ENCODE data around the gene RGS7. TPM values are rescaled to one million over a fixed set of nuclear protein-coding genes. Genes with fewer than 3 reads are reported as not detected.

RGS7 gene
- total RNA-seq, 4 donors from 2014 or later, result 0.27 TPM; not detected in 3

- no peak for ATAC-seq
- H3K9me3 ChIP-seq, result no peaks in the 10 kb centered on the region
- no peak overlapping the region for H3K27ac ChIP-seq
- 55 to 73% methylated on average over 4 of the region's 4 CpGs for WGBS, 2 donors (ENCODE audit: low coverage in 1 of 2)
- no peak for TF ChIP-seq EP300 (IDR thresholded peaks at IDR 0.05)
- TF ChIP-seq CTCF (IDR thresholded peaks at IDR 0.05), result no peak
- no peak for TF ChIP-seq POLR2A (IDR thresholded peaks at IDR 0.05)
- TF ChIP-seq POLR2AphosphoS5 (IDR thresholded peaks at IDR 0.05), result no peak
- no peak overlapping the region for H3K4me3 ChIP-seq
- H3K36me3 ChIP-seq, result no peaks in the 10 kb centered on the region
- H3K27me3 ChIP-seq, result peaks cover 7% of the 10 kb centered on the region
- no peaks in the 10 kb centered on the region for H3K4me1 ChIP-seq
These were observed 386.8 kb downstream of the RGS7 start for GRCh38 chr1:240970253-240970652.

GRCh38 chr1:240968864-240969263, 388.1 kb downstream of the RGS7 start:
- WGBS, 2 donors (ENCODE audit: low coverage in 1 of 2), result 74 to 78% methylated on average over 4 of the region's 5 CpGs
- no peaks in the 10 kb centered on the region for H3K36me3 ChIP-seq
- no peak overlapping the region for H3K27ac ChIP-seq
- peaks cover 7% of the 10 kb centered on the region for H3K27me3 ChIP-seq
- H3K4me3 ChIP-seq, result no peak overlapping the region
- no peak for ATAC-seq
- no peaks in the 10 kb centered on the region for H3K4me1 ChIP-seq
- TF ChIP-seq CTCF (IDR thresholded peaks at IDR 0.05), result no peak
- TF ChIP-seq POLR2A (IDR thresholded peaks at IDR 0.05), result no peak
- TF ChIP-seq EP300 (IDR thresholded peaks at IDR 0.05), result no peak
- TF ChIP-seq POLR2AphosphoS5 (IDR thresholded peaks at IDR 0.05), result no peak
- no peaks in the 10 kb centered on the region for H3K9me3 ChIP-seq

GRCh38 chr1:240967070-240967724, 389.8 kb downstream of the RGS7 start:
- ATAC-seq, result no peak
- TF ChIP-seq POLR2A (IDR thresholded peaks at IDR 0.05) (no peak), EP300 (IDR thresholded peaks at IDR 0.05) (no peak), CTCF (IDR thresholded peaks at IDR 0.05) (no peak), POLR2AphosphoS5 (IDR thresholded peaks at IDR 0.05) (no peak)
- WGBS, 2 donors (ENCODE audit: low coverage in 1 of 2), result 74 to 81% methylated on average over 7 to 10 of the region's 10 CpGs
- Histone ChIP-seq H3K27me3 (peaks cover 7% of the 10 kb centered on the region), H3K4me1 (no peaks in the 10 kb centered on the region), H3K27ac (no peak overlapping the region), H3K9me3 (no peaks in the 10 kb centered on the region), H3K4me3 (no peak overlapping the region), H3K36me3 (no peaks in the 10 kb centered on the region)

- no peak overlapping the region for H3K27ac ChIP-seq
- H3K9me3 ChIP-seq, result no peaks in the 10 kb centered on the region
- 25 to 28% methylated on average over 9 to 10 of the region's 10 CpGs for WGBS, 2 donors (ENCODE audit: low coverage in 1 of 2)
- peaks cover 13% of the 10 kb centered on the region for H3K27me3 ChIP-seq
- ATAC-seq, result no peak
- no peaks in the 10 kb centered on the region for H3K36me3 ChIP-seq
- no peaks in the 10 kb centered on the region for H3K4me1 ChIP-seq
- no peak overlapping the region for H3K4me3 ChIP-seq
- no peak for TF ChIP-seq POLR2AphosphoS5 (IDR thresholded peaks at IDR 0.05)
- no peak for TF ChIP-seq POLR2A (IDR thresholded peaks at IDR 0.05)
- no peak for TF ChIP-seq EP300 (IDR thresholded peaks at IDR 0.05)
- TF ChIP-seq CTCF (IDR thresholded peaks at IDR 0.05), result no peak
These were observed 391.4 kb downstream of the RGS7 start for GRCh38 chr1:240965581-240966091.

GRCh38 chr1:240962086-240962485, 394.9 kb downstream of the RGS7 start:
- no peak overlapping the region for H3K4me3 ChIP-seq
- no peaks in the 10 kb centered on the region for H3K9me3 ChIP-seq
- H3K27ac ChIP-seq, result no peak overlapping the region
- no peaks in the 10 kb centered on the region for H3K4me1 ChIP-seq
- no peak for ATAC-seq
- 69 to 89% methylated on average over 4 of the region's 4 CpGs for WGBS, 2 donors (ENCODE audit: low coverage in 1 of 2)
- TF ChIP-seq POLR2AphosphoS5 (IDR thresholded peaks at IDR 0.05) (no peak), POLR2A (IDR thresholded peaks at IDR 0.05) (no peak), CTCF (IDR thresholded peaks at IDR 0.05) (no peak), EP300 (IDR thresholded peaks at IDR 0.05) (no peak)
- no peaks in the 10 kb centered on the region for H3K36me3 ChIP-seq
- H3K27me3 ChIP-seq, result peaks cover 8% of the 10 kb centered on the region

Measured in gastroesophageal sphincter (tissue), 4 donors.